ENCODE results near the gene TBL1Y. TPM values are rescaled to one million over a fixed set of nuclear protein-coding genes. Genes with fewer than 3 reads are reported as not detected.

TBL1Y gene
- total and polyA plus RNA-seq, 2 of the 13 experiments (the other 11 are each of a cell fraction or from before 2014, with no cell fraction given) = 0.37 to 1.4 TPM

DNA sequence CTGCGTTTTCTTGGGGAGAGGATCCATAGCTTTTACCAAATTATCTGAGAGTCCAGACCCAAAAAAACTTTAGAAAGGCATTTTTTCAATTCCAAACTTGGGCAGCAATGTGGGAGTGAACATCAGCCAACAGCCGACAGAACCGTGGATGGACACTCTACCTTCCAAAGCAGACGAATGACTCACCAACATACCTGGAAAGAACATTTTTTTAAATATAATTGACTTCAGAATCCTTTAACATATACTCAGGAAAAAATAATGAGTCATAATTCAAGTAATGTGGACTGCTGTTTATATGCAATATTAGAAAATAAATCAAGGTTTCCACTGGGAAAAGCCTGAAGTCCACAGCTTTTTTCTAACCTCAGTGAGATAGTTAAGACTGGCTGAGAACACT, 211.7 kb downstream of the TBL1Y start:
- DNase-seq (ENCODE audit: low spot score) (no peak), ATAC-seq (no peak), FAIRE-seq (no peak)
- Histone ChIP-seq H3K4me2 (ENCODE audit: low read depth, low read length) (no peak overlapping the region), H2AFZ (ENCODE audit: low read length) (no peak overlapping the region), H3K9ac (ENCODE audit: insufficient read depth, low read depth, low read length) (no peak overlapping the region), H3K27me3 (ENCODE audit: control insufficient read depth in 1 of 2, insufficient read depth in 2 of 2, low read length in 2 of 2) (no peaks in the 10 kb centered on the region), H3K27ac (ENCODE audit: extremely low read length, insufficient read depth, low read length) (no peak overlapping the region), H3K36me3 (replicated peaks in 1 of 2; ENCODE audit: control insufficient read depth in 1 of 2, insufficient read depth in 2 of 2, low read length in 2 of 2) (no peaks in the 10 kb centered on the region), H3K79me2 (ENCODE audit: insufficient read depth, low read length) (no peaks in the 10 kb centered on the region), H3K4me1 (ENCODE audit: insufficient read depth, low read length) (no peaks in the 10 kb centered on the region), H4K20me1 (ENCODE audit: insufficient read depth, low read length) (no peaks in the 10 kb centered on the region), H3K4me3 (replicated peaks in 1 of 3; ENCODE audit: insufficient read depth in 1 of 3, low read depth in 2 of 3, low read length in 3 of 3) (no peak overlapping the region), H3K9me3 (ENCODE audit: low read length) (no peaks in the 10 kb centered on the region)
- ChIA-PET POLR2A (no interaction called here), CTCF (ENCODE audit: low intra/inter-chr PET ratio, low total read pairs) (no interaction called here)
- no peak for TF ChIP-seq MEF2D (CRISPR knock-in tag; IDR thresholded peaks at IDR 0.05)
- in situ Hi-C loops (cut with HindIII; ENCODE audit: extremely low pct_ligation_motif_present, low pct_unique_long_range_greater_than_20kb) = no loop called here
- no TSS peak for BruUV-seq (replicated peaks)
- 0% methylated on average over 3 of the region's 4 CpGs for WGBS (ENCODE audit: low lambda C conversion rate)
- intact Hi-C loops (cut with micrococcal nuclease; ENCODE audit: unreplicated experiment) = no loop called here

GRCh38 chrY:7125136-7126056, 214.9 kb downstream of the TBL1Y start:
- POLR2A ChIA-PET = no interaction called here
- no peaks in the 10 kb centered on the region for H3K27me3 ChIP-seq (ENCODE audit: control insufficient read depth in 1 of 2, insufficient read depth in 2 of 2, low read length in 2 of 2)
- intact Hi-C loops (cut with micrococcal nuclease; ENCODE audit: unreplicated experiment) (no loop called here), in situ Hi-C loops (cut with HindIII; ENCODE audit: extremely low pct_ligation_motif_present, low pct_unique_long_range_greater_than_20kb) (no loop called here)
- H2AFZ ChIP-seq (ENCODE audit: low read length) = no peak overlapping the region
- no peaks in the 10 kb centered on the region for H3K79me2 ChIP-seq (ENCODE audit: insufficient read depth, low read length)
- H3K9me3 ChIP-seq (ENCODE audit: low read length) = no peaks in the 10 kb centered on the region
- H4K20me1 ChIP-seq (ENCODE audit: insufficient read depth, low read length) = no peaks in the 10 kb centered on the region
- FAIRE-seq (no peak), ATAC-seq (no peak), DNase-seq (ENCODE audit: low spot score) (no peak)
- no peak overlapping the region for H3K4me3 ChIP-seq (replicated peaks in 1 of 3; ENCODE audit: insufficient read depth in 1 of 3, low read depth in 2 of 3, low read length in 3 of 3)
- no peaks in the 10 kb centered on the region for H3K4me1 ChIP-seq (ENCODE audit: insufficient read depth, low read length)
- no peak overlapping the region for H3K9ac ChIP-seq (ENCODE audit: insufficient read depth, low read depth, low read length)
- H3K4me2 ChIP-seq (ENCODE audit: low read depth, low read length) = no peak overlapping the region
- no TSS peak for BruUV-seq (replicated peaks)
- WGBS (ENCODE audit: low lambda C conversion rate) = no CpG with 5 or more reads among the region's 6 CpGs
- no peaks in the 10 kb centered on the region for H3K36me3 ChIP-seq (replicated peaks in 1 of 2; ENCODE audit: control insufficient read depth in 1 of 2, insufficient read depth in 2 of 2, low read length in 2 of 2)
- CTCF ChIA-PET (ENCODE audit: low intra/inter-chr PET ratio, low total read pairs) = no interaction called here
- no peak overlapping the region for H3K27ac ChIP-seq (ENCODE audit: extremely low read length, insufficient read depth, low read length)
- no peak for TF ChIP-seq ZBTB42 (CRISPR knock-in tag; IDR thresholded peaks at IDR 0.05)
- TF ChIP-seq, protein P1, sequence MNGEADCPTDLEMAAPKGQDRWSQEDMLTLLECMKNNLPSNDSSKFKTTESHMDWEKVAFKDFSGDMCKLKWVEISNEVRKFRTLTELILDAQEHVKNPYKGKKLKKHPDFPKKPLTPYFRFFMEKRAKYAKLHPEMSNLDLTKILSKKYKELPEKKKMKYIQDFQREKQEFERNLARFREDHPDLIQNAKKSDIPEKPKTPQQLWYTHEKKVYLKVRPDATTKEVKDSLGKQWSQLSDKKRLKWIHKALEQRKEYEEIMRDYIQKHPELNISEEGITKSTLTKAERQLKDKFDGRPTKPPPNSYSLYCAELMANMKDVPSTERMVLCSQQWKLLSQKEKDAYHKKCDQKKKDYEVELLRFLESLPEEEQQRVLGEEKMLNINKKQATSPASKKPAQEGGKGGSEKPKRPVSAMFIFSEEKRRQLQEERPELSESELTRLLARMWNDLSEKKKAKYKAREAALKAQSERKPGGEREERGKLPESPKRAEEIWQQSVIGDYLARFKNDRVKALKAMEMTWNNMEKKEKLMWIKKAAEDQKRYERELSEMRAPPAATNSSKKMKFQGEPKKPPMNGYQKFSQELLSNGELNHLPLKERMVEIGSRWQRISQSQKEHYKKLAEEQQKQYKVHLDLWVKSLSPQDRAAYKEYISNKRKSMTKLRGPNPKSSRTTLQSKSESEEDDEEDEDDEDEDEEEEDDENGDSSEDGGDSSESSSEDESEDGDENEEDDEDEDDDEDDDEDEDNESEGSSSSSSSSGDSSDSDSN (CRISPR knock-in tag; IDR thresholded peaks at IDR 0.05) = no peak
- no peak for TF ChIP-seq SNAPC2 (CRISPR knock-in tag; IDR thresholded peaks at IDR 0.05)
- TF ChIP-seq ZIK1 (CRISPR knock-in tag; IDR thresholded peaks at IDR 0.05; ENCODE audit: borderline replicate concordance, low read depth) = no peak
- TF ChIP-seq GFI1 (CRISPR knock-in tag; IDR thresholded peaks at IDR 0.05; ENCODE audit: borderline replicate concordance) = no peak

All from HepG2 (cell line).